ENCODE data around the gene SLC24A3. TPM values are rescaled to one million over a fixed set of nuclear protein-coding genes. Genes with fewer than 3 reads are reported as not detected.
A peak's percentile ranks its signal among the peaks of the same experiment; 100 is the strongest.

The SLC24A3 gene
- total RNA-seq, 1 donor from 2014 or later = 14.0 TPM

DNA sequence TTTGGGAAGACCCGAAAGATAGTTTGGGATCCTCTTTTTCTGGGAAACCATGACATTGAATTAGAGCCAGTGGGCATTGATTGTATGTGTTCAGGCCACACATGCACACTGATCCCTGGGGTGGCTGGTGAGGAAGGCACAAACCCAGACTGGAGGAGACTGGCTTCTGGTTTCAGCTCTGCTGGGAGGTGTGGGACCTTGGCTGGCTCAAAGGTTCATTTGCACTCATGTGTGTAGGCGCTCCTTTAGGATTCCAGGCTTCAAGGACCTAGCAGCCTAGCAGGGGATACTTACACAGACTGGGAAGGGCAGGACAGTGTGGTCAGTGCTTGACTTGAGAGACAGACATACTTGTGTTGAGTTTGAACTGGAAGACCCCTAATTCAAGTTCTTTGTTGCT lies 552.8 kb downstream of the SLC24A3 start:
- Mint-ChIP-seq H3K27ac (peak overlapping the region; percentile 81), H3K4me1 (ENCODE audit: unreplicated experiment) (peaks cover 61% of the 10 kb centered on the region), H3K36me3 (peaks cover 31% of the 10 kb centered on the region), H3K4me3 (no peak overlapping the region), H3K27me3 (no peaks in the 10 kb centered on the region), H3K9me3 (peaks cover 7% of the 10 kb centered on the region)
- TF ChIP-seq, protein P1, sequence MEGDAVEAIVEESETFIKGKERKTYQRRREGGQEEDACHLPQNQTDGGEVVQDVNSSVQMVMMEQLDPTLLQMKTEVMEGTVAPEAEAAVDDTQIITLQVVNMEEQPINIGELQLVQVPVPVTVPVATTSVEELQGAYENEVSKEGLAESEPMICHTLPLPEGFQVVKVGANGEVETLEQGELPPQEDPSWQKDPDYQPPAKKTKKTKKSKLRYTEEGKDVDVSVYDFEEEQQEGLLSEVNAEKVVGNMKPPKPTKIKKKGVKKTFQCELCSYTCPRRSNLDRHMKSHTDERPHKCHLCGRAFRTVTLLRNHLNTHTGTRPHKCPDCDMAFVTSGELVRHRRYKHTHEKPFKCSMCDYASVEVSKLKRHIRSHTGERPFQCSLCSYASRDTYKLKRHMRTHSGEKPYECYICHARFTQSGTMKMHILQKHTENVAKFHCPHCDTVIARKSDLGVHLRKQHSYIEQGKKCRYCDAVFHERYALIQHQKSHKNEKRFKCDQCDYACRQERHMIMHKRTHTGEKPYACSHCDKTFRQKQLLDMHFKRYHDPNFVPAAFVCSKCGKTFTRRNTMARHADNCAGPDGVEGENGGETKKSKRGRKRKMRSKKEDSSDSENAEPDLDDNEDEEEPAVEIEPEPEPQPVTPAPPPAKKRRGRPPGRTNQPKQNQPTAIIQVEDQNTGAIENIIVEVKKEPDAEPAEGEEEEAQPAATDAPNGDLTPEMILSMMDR (conservative IDR thresholded peaks at IDR 0.05) = no peak
- DNase-seq (ENCODE audit: extremely low spot score, unreplicated experiment) = peak; percentile 37

DNA sequence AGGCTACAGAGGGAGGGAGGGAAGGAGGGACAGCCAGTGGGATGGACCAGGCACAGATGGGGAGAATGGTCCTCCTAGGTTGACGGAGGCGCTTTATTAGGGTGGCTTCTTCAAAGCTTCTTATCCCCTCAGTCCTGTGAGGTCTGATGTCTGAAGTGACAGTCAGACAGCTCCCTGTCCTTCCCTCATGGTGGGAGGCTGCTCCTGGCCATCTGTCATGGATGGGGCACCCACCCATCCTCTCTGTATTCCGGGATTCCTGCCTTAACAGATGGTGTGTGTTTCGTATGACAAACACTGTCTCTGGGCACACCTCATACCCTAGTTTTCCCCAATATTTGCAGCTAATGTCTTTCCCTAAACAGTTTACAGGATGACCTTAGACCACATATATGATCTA lies 553.5 kb downstream of the SLC24A3 start:
- peak overlapping the region; percentile 99 for H3K27ac Mint-ChIP-seq
- DNase-seq (ENCODE audit: extremely low spot score, unreplicated experiment) = peak; percentile 36
- no peaks in the 10 kb centered on the region for H3K27me3 Mint-ChIP-seq
- peaks cover 61% of the 10 kb centered on the region for H3K4me1 Mint-ChIP-seq (ENCODE audit: unreplicated experiment)
- peaks cover 7% of the 10 kb centered on the region for H3K9me3 Mint-ChIP-seq
- TF ChIP-seq, protein P1 (conservative IDR thresholded peaks at IDR 0.05) = no peak
- peak overlapping the region; percentile 2 for H3K4me3 Mint-ChIP-seq
- H3K36me3 Mint-ChIP-seq = peaks cover 26% of the 10 kb centered on the region

DNA sequence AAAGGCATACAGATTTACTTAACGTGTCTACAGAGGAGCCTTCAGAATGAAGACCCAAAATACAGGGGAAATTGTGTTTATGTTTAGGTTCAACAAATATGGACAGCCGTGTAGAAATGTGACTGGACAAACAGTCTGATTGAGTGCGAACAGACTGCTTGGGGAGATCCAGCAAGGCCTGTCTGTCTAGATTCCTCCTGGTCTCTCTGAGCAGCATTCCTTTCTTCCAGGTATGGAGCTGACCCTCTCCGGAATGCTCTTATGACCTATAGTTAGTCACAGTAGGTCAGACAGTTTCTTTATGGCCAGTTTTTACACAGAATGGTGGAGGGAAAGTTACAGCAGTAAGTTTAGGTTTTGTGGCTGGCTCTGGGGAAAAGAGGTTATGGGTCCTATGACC lies 554.6 kb downstream of the SLC24A3 start:
- Mint-ChIP-seq H3K9me3 (peaks cover 5% of the 10 kb centered on the region), H3K36me3 (peaks cover 28% of the 10 kb centered on the region), H3K27me3 (no peaks in the 10 kb centered on the region), H3K4me3 (peak overlapping the region; percentile 70), H3K4me1 (ENCODE audit: unreplicated experiment) (peaks cover 63% of the 10 kb centered on the region), H3K27ac (peak overlapping the region; percentile 99)
- DNase-seq (ENCODE audit: extremely low spot score, unreplicated experiment) = peak; percentile 31
- TF ChIP-seq, protein P1 (conservative IDR thresholded peaks at IDR 0.05) = no peak

DNA sequence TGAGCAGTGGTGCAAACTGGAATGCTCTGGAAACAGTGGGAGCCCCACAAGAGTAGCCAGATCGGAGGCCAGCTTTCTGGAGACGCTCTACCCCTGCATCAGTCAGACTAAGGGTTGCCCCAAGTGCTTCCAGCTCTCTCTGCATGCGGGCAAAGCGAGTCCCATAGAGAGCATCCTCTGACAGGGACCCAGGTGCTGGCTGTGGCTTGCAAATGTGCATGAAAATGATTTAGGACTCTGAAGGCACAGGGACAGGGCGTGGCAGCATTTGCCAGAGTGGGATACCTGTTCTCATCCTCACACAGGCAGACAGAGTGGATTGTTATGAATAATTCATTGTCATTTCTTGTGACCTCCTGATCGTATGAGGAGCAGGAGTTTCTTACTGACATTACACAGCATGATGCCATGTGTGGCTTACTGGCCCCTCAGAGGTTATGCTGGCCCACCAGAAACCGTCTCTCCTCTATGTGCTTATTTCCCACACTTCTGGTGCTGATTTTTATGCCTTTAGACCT lies 555.9 kb downstream of the SLC24A3 start:
- no peak overlapping the region for H3K4me3 Mint-ChIP-seq
- H3K27me3 Mint-ChIP-seq = no peaks in the 10 kb centered on the region
- DNase-seq (ENCODE audit: extremely low spot score, unreplicated experiment) = peak; percentile 49
- H3K27ac Mint-ChIP-seq = peak overlapping the region; percentile 99
- peaks cover 22% of the 10 kb centered on the region for H3K36me3 Mint-ChIP-seq
- H3K9me3 Mint-ChIP-seq = no peaks in the 10 kb centered on the region
- TF ChIP-seq, protein P1 (conservative IDR thresholded peaks at IDR 0.05) = no peak
- peaks cover 61% of the 10 kb centered on the region for H3K4me1 Mint-ChIP-seq (ENCODE audit: unreplicated experiment)

DNA sequence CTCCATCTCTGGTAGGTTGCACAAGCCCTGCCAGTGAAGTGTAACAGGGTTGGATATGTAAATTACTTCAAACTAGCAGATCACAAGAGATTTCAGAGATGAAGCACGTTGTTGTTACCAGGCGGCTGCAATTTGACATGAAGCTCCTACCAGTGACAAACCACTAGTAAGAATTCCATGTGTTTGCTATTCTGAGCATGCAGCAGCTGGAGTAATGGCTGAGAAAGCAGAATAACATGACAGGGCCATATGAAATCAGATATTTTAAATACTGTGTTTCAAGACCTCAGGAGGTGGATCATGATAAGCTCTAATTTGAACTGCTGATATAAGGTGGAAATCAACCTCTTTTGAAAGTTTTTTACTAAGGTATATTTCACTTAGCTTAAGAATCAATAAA lies 557.1 kb downstream of the SLC24A3 start:
- Mint-ChIP-seq H3K27me3 (no peaks in the 10 kb centered on the region), H3K36me3 (peaks cover 23% of the 10 kb centered on the region), H3K4me3 (peak overlapping the region; percentile 13), H3K27ac (peak overlapping the region; percentile 63), H3K9me3 (peaks cover 4% of the 10 kb centered on the region), H3K4me1 (ENCODE audit: unreplicated experiment) (peaks cover 55% of the 10 kb centered on the region)
- peak; percentile 11 for DNase-seq (ENCODE audit: extremely low spot score, unreplicated experiment)
- TF ChIP-seq, protein P1 (conservative IDR thresholded peaks at IDR 0.05) = no peak

Data from type B pancreatic cell (in vitro differentiated cells).